H1 (cell line): ENCODE measurements around the gene INHBC. TPM values are rescaled to one million over a fixed set of nuclear protein-coding genes. Genes with fewer than 3 reads are reported as not detected.

Experiments
- BRCA1 ChIP-seq: IDR thresholded peaks from 2 replicates; pipeline ENCODE4 v1.6.1; 2012; ENCODE audit warnings: low read depth, low read length, improper control_type of control experiment
- CBX5 ChIP-seq: fragments of 300-800, 300-1000 bp; sonication (generic); IDR thresholded peaks from 2 replicates; pipeline ENCODE4 v1.7.1; 2016; ENCODE audit warnings: antibody characterized with exemption, low read length, low read depth
- EGR1 ChIP-seq: IDR thresholded peaks from 2 replicates; pipeline ENCODE4 v1.6.1; 2011; ENCODE audit warnings: low read depth, low read length, borderline replicate concordance
- GABPA ChIP-seq: IDR thresholded peaks from 2 replicates; pipeline ENCODE4 v1.6.1; 2011; ENCODE audit warnings: mild to moderate bottlenecking, low read length, moderate library complexity, borderline replicate concordance; ENCODE audit not compliant: insufficient read depth
- JUND ChIP-seq: IDR thresholded peaks from 2 replicates; pipeline ENCODE4 v1.6.1; 2011; ENCODE audit warnings: mild to moderate bottlenecking, improper control_type of control experiment, low read length
- KDM5A ChIP-seq: fragments of 200-600 bp; IDR thresholded peaks from 2 replicates; pipeline ENCODE4 v1.7.1; 2012; ENCODE audit warnings: mild to moderate bottlenecking, low read length, inconsistent platforms, mixed read lengths
- NRF1 ChIP-seq: IDR thresholded peaks from 2 replicates; pipeline ENCODE4 v1.6.1; 2011; ENCODE audit warnings: mild to moderate bottlenecking, low read depth, low read length, improper control_type of control experiment
- PHF8 ChIP-seq: fragments of 200-600 bp; sonication (generic); conservative IDR thresholded peaks from 2 replicates; pipeline ENCODE4 v1.7.1; 2012; ENCODE audit warnings: low read depth, mild to moderate bottlenecking, inconsistent platforms, low read length, moderate library complexity
- YY1 ChIP-seq: IDR thresholded peaks from 2 replicates; pipeline ENCODE4 v1.6.1; 2011; ENCODE audit warnings: low read depth, mild to moderate bottlenecking, low read length
- polyA plus RNA-seq, 7 experiments: library from polyadenylated mRNA; depleted of rRNA in 3 of 7; stranded (reverse) in 5 of 7; unstranded in 2 of 7; fragments of >200 nt in 5 of 7; fragments of 200-250 nt in 2 of 7; gene quantifications; 1 replicate in 5 of 7; 2 replicates in 1 of 7; 4 replicates in 1 of 7; pipeline versions ENCODE4 v1.2.1 to v1.2.3, GENCODE V29; 2011 to 2013; ENCODE audit warnings: missing spikeins in 2 of 7, mixed read lengths in 2 of 7
- total RNA-seq: library from RNA; stranded (reverse); fragmentation: NEBNext Ultra II Directional; extraction: Animal tissue kit (Norgen Biotek cat#: 25700); gene quantifications from 2 replicates; pipeline ENCODE4 v1.2.1, GENCODE V29; 2021

Gene INHBC
- total and polyA plus RNA-seq, 2 of the 8 experiments (the other 6 are each of a cell fraction or from before 2014, with no cell fraction given) = 0.15 TPM; not detected in 1

DNA sequence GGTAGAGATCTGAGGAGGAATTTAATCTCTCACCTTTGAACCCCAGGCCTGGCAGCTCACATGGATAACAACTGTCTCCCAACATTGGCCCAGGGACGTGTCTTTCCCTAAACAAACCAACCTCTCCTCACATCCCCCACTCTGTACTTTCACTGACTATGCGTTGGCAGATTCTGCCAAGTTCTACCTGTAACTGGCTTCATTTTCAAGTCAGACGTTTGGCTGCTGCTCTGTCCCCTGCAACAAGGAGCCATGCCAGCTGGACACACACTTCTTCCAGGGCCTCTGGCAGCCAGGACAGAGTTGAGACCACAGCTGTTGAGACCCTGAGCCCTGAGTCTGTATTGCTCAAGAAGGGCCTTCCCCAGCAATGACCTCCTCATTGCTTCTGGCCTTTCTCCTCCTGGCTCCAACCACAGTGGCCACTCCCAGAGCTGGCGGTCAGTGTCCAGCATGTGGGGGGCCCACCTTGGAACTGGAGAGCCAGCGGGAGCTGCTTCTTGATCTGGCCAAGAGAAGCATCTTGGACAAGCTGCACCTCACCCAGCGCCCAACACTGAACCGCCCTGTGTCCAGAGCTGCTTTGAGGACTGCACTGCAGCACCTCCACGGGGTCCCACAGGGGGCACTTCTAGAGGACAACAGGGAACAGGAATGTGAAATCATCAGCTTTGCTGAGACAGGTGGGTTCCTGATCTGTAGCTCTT lies at the start of gene INHBC (continued):
- no peak for TF ChIP-seq JUND
- TF ChIP-seq EGR1 = no peak
- no peak for TF ChIP-seq NRF1
- no peak for TF ChIP-seq BRCA1
- no peak for TF ChIP-seq YY1
- no peak for TF ChIP-seq GABPA
- no peak for TF ChIP-seq PHF8
- no peak for TF ChIP-seq CBX5
- TF ChIP-seq KDM5A = no peak
- TF ChIP-seq, all 59 proteins: peak for 0
